Measurements from ENCODE around the gene NCKAP5. TPM values are rescaled to one million over a fixed set of nuclear protein-coding genes. Genes with fewer than 3 reads are reported as not detected.

Gene NCKAP5
- total and polyA plus RNA-seq, 2 experiments from 2014 or later: 2.2 to 5.5 TPM

DNA sequence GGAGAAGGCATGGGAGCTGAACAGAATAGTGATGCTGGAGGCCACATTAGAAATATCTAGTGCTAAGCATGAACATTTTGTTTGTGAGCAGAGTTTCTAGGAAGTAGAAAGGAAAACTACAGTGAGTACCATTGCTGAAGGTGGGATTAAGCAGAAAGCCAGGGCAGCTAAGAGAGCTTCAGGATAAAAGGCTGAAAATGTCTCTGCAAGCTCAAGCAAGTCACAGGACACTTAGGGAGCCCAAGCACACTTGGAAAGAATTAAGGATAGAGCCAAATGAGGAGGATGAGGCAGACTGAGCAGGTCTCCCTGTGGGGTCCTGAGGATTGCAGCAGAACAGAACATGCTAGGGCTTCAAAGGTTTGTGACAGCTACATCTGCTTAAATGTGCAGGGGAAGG lies 817.7 kb downstream of the NCKAP5 start:
- no peaks in the 10 kb centered on the region for H4K20me1 ChIP-seq (ENCODE audit: insufficient read depth, poor library complexity, severe bottlenecking)

DNA sequence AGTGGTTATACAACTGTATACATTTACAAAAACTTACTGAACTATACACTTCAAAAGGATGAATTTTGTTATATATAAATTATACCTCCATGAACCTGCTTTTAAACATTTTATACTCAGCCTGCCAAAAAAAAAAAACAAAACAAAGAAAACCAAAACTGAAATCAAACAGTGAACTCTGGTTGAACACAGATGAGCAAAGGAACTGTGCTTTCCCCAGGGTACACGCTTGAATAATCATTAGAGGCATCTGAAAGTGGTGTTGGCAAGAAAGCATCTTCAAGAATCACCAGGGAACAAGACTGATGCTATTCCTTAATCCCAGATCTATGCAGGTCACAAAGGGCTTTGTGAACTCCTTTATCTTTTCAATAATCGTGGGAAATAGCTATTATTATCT lies 821.2 kb downstream of the NCKAP5 start:
- 94% methylated on average over 2 of the region's 2 CpGs for WGBS (ENCODE audit: low lambda C conversion rate, missing lambda C conversion rate)
- Histone ChIP-seq H4K20me1 (ENCODE audit: insufficient read depth, poor library complexity, severe bottlenecking) (no peaks in the 10 kb centered on the region), H3K36me3 (replicated peaks; ENCODE audit: insufficient read depth, low read depth) (no peaks in the 10 kb centered on the region), H3K9me2 (replicated peaks; ENCODE audit: insufficient read depth) (no peaks in the 10 kb centered on the region), H3K4me1 (ENCODE audit: insufficient read depth) (no peaks in the 10 kb centered on the region), H3K4me3 (no peak overlapping the region), H2AFZ (no peak overlapping the region), H3K4me2 (no peak overlapping the region), H3K79me2 (no peaks in the 10 kb centered on the region), H3K27me3 (no peaks in the 10 kb centered on the region), H3K27ac (no peak overlapping the region), H3K9me3 (ENCODE audit: low read depth) (no peaks in the 10 kb centered on the region)
- no peak for DNase-seq (ENCODE audit: low spot score)
- TF ChIP-seq EZH2 (IDR thresholded peaks at IDR 0.05; ENCODE audit: borderline replicate concordance) (no peak), EZH2phosphoT487 (IDR thresholded peaks at IDR 0.05; ENCODE audit: low read depth, severe bottlenecking, unreplicated experiment) (no peak)
- TF ChIP-seq, protein P1, sequence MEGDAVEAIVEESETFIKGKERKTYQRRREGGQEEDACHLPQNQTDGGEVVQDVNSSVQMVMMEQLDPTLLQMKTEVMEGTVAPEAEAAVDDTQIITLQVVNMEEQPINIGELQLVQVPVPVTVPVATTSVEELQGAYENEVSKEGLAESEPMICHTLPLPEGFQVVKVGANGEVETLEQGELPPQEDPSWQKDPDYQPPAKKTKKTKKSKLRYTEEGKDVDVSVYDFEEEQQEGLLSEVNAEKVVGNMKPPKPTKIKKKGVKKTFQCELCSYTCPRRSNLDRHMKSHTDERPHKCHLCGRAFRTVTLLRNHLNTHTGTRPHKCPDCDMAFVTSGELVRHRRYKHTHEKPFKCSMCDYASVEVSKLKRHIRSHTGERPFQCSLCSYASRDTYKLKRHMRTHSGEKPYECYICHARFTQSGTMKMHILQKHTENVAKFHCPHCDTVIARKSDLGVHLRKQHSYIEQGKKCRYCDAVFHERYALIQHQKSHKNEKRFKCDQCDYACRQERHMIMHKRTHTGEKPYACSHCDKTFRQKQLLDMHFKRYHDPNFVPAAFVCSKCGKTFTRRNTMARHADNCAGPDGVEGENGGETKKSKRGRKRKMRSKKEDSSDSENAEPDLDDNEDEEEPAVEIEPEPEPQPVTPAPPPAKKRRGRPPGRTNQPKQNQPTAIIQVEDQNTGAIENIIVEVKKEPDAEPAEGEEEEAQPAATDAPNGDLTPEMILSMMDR (IDR thresholded peaks at IDR 0.05; ENCODE audit: poor library complexity): no peak

More for the DNA sequence above, 817.7 kb downstream of the NCKAP5 start:
- Histone ChIP-seq H3K9me3 (ENCODE audit: low read depth) (no peaks in the 10 kb centered on the region), H3K79me2 (no peaks in the 10 kb centered on the region), H3K4me2 (no peak overlapping the region), H3K4me1 (ENCODE audit: insufficient read depth) (no peaks in the 10 kb centered on the region), H3K36me3 (replicated peaks; ENCODE audit: insufficient read depth, low read depth) (no peaks in the 10 kb centered on the region), H3K27me3 (no peaks in the 10 kb centered on the region), H3K9me2 (replicated peaks; ENCODE audit: insufficient read depth) (no peaks in the 10 kb centered on the region), H2AFZ (no peak overlapping the region), H3K4me3 (no peak overlapping the region), H3K27ac (no peak overlapping the region)
- DNase-seq (ENCODE audit: low spot score): no peak
- TF ChIP-seq, protein P1 (IDR thresholded peaks at IDR 0.05; ENCODE audit: poor library complexity): no peak
- TF ChIP-seq EZH2phosphoT487 (IDR thresholded peaks at IDR 0.05; ENCODE audit: low read depth, severe bottlenecking, unreplicated experiment): no peak
- no peak for TF ChIP-seq EZH2 (IDR thresholded peaks at IDR 0.05; ENCODE audit: borderline replicate concordance)

DNA sequence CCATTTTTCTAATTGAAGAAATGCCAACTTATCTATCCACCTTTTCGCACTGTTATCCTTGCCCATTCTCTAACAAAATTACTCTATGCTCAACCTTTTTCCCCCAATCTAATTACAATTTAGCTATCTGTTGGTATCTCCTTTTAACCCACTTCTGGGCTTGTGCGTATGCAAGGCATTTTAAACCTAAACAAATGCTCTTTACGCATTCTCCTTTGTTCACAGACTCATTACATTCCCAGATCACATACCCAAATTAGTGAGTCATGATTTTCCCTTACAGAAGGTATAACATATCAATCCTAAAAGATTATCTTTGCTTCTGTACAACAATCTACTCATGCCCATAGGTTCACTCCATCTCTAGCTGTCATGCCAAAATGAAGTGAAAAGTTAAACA lies 826.5 kb downstream of the NCKAP5 start:
- TF ChIP-seq EZH2phosphoT487 (IDR thresholded peaks at IDR 0.05; ENCODE audit: low read depth, severe bottlenecking, unreplicated experiment) (no peak), EZH2 (IDR thresholded peaks at IDR 0.05; ENCODE audit: borderline replicate concordance) (no peak)
- TF ChIP-seq, protein P1 (IDR thresholded peaks at IDR 0.05; ENCODE audit: poor library complexity): no peak
- no peaks in the 10 kb centered on the region for H3K4me1 ChIP-seq (ENCODE audit: insufficient read depth)
- H3K4me2 ChIP-seq: no peak overlapping the region

More for the DNA sequence above, 826.5 kb downstream of the NCKAP5 start:
- 83% methylated on average over 3 of the region's 3 CpGs for WGBS (ENCODE audit: low lambda C conversion rate, missing lambda C conversion rate)
- no peaks in the 10 kb centered on the region for H3K9me2 ChIP-seq (replicated peaks; ENCODE audit: insufficient read depth)
- H2AFZ ChIP-seq: no peak overlapping the region
- no peaks in the 10 kb centered on the region for H3K9me3 ChIP-seq (ENCODE audit: low read depth)
- H4K20me1 ChIP-seq (ENCODE audit: insufficient read depth, poor library complexity, severe bottlenecking): no peaks in the 10 kb centered on the region
- H3K4me3 ChIP-seq: no peak overlapping the region
- no peak overlapping the region for H3K27ac ChIP-seq
- DNase-seq (ENCODE audit: low spot score): no peak
- H3K36me3 ChIP-seq (replicated peaks; ENCODE audit: insufficient read depth, low read depth): no peaks in the 10 kb centered on the region
- H3K79me2 ChIP-seq: no peaks in the 10 kb centered on the region
- H3K27me3 ChIP-seq: no peaks in the 10 kb centered on the region
